Body of pancreas (tissue), 4 donors: Measurements from ENCODE around the gene TRIM10.

Experiments
- CTCF ChIP-seq, 7 experiments: fragments of 450-650 bp in 4 of 7; fragments of 200-600 bp in 3 of 7; sonication (generic) in 3 of 7; IDR thresholded peaks; one replicate each; pipeline ENCODE4 v1.5.1; 2016 to 2019; ENCODE audit warnings: antibody characterized with exemption in 7 of 7
- POLR2A ChIP-seq, 3 donors: fragments of 450-650 bp; IDR thresholded peaks; one replicate each; pipeline ENCODE4 v1.6.1; 2016; ENCODE audit warnings: antibody characterized with exemption in 3 of 3, mild to moderate bottlenecking in 2 of 3

- no peak for TF ChIP-seq CTCF (IDR thresholded peaks at IDR 0.05)
- TF ChIP-seq POLR2A (IDR thresholded peaks at IDR 0.05): no peak
Measured at GRCh38 chr6:30204116-30204515, 43.1 kb upstream of the TRIM10 start.
